Kasumi-1 (cell line): ENCODE measurements around the gene CALR.
"Not testable (repeated sequence)": the region's sequence is repeated elsewhere in the genome, so short reads cannot be mapped to it uniquely, and the experiment has no call there.

Source experiments
- DNase-seq, 2 experiments: peaks; one replicate each; lab custom pipeline; 2025; lab: John Stamatoyannopoulos, UW

Gene CALR

GRCh38 chr19:12933287-12934072 lies 4.9 kb upstream of the CALR start, which contains the start of gene FARSA:
TSS of gene FARSA (minus strand) at chr19:12933711. CDS start at chr19:12933696, 15 bp downstream.
- DNase-seq: peak; percentile 88 to 89

- no peak for DNase-seq
Observed at GRCh38 chr19:12935071-12935470, 3.3 kb upstream of the CALR start.

GRCh38 chr19:12936582-12936981 lies 1.8 kb upstream of the CALR start:
- peak in 1 of 2 experiments; percentile 29 for DNase-seq

GRCh38 chr19:12937093-12937926 lies 1.1 kb upstream of the CALR start:
- peak; percentile 96 to 98 for DNase-seq

GRCh38 chr19:12938779-12939601 lies 581 bp downstream of the CALR start:
- peak in 1 of 2 experiments; percentile 38 for DNase-seq

GRCh38 chr19:12939975-12940423 lies 1.6 kb downstream of the CALR start:
- DNase-seq: no peak

- DNase-seq: peak in 1 of 2 experiments; percentile 23
Observed at GRCh38 chr19:12940897-12941296, 2.5 kb downstream of the CALR start.

GRCh38 chr19:12943437-12944044 lies 5.1 kb downstream of the CALR start:
- no peak for DNase-seq

GRCh38 chr19:12944104-12944674 lies 5.8 kb downstream of the CALR start:
- DNase-seq: no peak

GRCh38 chr19:12945479-12946091 lies 7.2 kb downstream of the CALR start, which contains the start of gene RAD23A:
TSS of gene RAD23A (plus strand) at chr19:12945862. CDS start at chr19:12945949, 87 bp downstream.
- DNase-seq: peak; percentile 88 to 91

GRCh38 chr19:12946092-12946721 lies 7.8 kb downstream of the CALR start:
- DNase-seq: peak; percentile 51 to 77

GRCh38 chr19:12946731-12947496 lies 8.5 kb downstream of the CALR start:
- no peak for DNase-seq

- no peak for DNase-seq
Observed at GRCh38 chr19:12947702-12948611, 9.5 kb downstream of the CALR start.

GRCh38 chr19:12948612-12949362 lies 10.4 kb downstream of the CALR start:
- DNase-seq: no peak

GRCh38 chr19:12949363-12950283 lies 11.2 kb downstream of the CALR start:
- DNase-seq: no peak

- DNase-seq: not testable (repeated sequence)
Observed at GRCh38 chr19:12952050-12952449, 13.6 kb downstream of the CALR start.
